Measurements from ENCODE around the gene GRIN1. TPM values are rescaled to one million over a fixed set of nuclear protein-coding genes. Genes with fewer than 3 reads are reported as not detected.

GRIN1 gene
- total and polyA plus RNA-seq, 8 donors, result 0.25 to 0.55 (median 0.31) TPM; not detected in 5

DNA sequence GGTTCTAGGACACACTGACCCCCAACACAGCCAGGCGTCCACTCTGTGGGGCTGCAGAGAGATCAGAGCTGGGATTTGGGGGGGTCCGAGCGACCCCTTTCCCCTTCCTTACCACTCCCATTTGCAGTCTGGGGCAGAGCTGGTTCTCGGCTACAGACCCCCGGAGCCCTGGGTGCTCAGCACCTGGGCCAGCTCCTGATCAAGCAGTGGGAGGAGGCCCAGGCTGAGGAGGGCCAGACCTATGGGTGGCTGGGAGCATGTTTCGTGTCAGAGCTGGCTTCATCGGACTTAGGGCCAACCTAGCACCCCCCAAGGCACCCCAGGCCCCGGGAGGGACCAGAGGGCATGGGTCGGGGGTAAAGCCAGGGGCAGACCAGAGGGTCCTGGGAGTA is 7.6 kb downstream of the GRIN1 start:
- peaks cover 0 to 3% (median 0%) of the 10 kb centered on the region in 4 donors for H3K9me3 ChIP-seq
- H3K4me1 ChIP-seq, result no peaks in the 10 kb centered on the region
- no peaks in the 10 kb centered on the region for H3K36me3 ChIP-seq
- DNase-seq, result no peak
- intact Hi-C loops (cut with DNase I; ENCODE audit: low total_unique reads), result no loop called here
- TF ChIP-seq EP300 (IDR thresholded peaks at IDR 0.05) (no peak), POLR2A (IDR thresholded peaks at IDR 0.05) (no peak)
- 55 to 64% (median 58%) methylated on average over 7 to 9 of the region's 9 CpGs for WGBS, 5 donors
- H3K4me3 ChIP-seq, result no peak overlapping the region
- peaks cover 6 to 79% (median 49%) of the 10 kb centered on the region in 3 donors for H3K27me3 ChIP-seq
- no peak overlapping the region for H3K27ac ChIP-seq

- no peak overlapping the region for H3K27ac ChIP-seq
- no peaks in the 10 kb centered on the region for H3K4me1 ChIP-seq
- 76 to 88% (median 80%) methylated on average over 26 of the region's 26 CpGs for WGBS, 5 donors
- intact Hi-C loops (cut with DNase I; ENCODE audit: low total_unique reads), result no loop called here
- peaks cover 0 to 3% (median 0%) of the 10 kb centered on the region in 4 donors for H3K9me3 ChIP-seq
- no peak for DNase-seq
- no peak overlapping the region for H3K4me3 ChIP-seq
- H3K36me3 ChIP-seq, result no peaks in the 10 kb centered on the region
- H3K27me3 ChIP-seq, result peaks cover 5 to 72% (median 41%) of the 10 kb centered on the region in 3 donors
- TF ChIP-seq EP300 (IDR thresholded peaks at IDR 0.05), result no peak
These were observed 8.3 kb downstream of the GRIN1 start for GRCh38 chr9:137147091-137147792.

GRCh38 chr9:137147793-137148160 is 8.8 kb downstream of the GRIN1 start:
- DNase-seq, result no peak
- H3K4me1 ChIP-seq, result no peaks in the 10 kb centered on the region
- 18 to 29% (median 24%) methylated on average over 22 to 24 of the region's 24 CpGs for WGBS, 5 donors
- H3K36me3 ChIP-seq, result no peaks in the 10 kb centered on the region
- peaks cover 0 to 3% (median 0%) of the 10 kb centered on the region in 4 donors for H3K9me3 ChIP-seq
- no peak overlapping the region for H3K4me3 ChIP-seq
- no peak overlapping the region for H3K27ac ChIP-seq
- H3K27me3 ChIP-seq, result peaks cover 3 to 66% (median 36%) of the 10 kb centered on the region in 3 donors
- intact Hi-C loops (cut with DNase I; ENCODE audit: low total_unique reads), result no loop called here
- TF ChIP-seq, protein P1, sequence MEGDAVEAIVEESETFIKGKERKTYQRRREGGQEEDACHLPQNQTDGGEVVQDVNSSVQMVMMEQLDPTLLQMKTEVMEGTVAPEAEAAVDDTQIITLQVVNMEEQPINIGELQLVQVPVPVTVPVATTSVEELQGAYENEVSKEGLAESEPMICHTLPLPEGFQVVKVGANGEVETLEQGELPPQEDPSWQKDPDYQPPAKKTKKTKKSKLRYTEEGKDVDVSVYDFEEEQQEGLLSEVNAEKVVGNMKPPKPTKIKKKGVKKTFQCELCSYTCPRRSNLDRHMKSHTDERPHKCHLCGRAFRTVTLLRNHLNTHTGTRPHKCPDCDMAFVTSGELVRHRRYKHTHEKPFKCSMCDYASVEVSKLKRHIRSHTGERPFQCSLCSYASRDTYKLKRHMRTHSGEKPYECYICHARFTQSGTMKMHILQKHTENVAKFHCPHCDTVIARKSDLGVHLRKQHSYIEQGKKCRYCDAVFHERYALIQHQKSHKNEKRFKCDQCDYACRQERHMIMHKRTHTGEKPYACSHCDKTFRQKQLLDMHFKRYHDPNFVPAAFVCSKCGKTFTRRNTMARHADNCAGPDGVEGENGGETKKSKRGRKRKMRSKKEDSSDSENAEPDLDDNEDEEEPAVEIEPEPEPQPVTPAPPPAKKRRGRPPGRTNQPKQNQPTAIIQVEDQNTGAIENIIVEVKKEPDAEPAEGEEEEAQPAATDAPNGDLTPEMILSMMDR (IDR thresholded peaks at IDR 0.05), result no peak
- TF ChIP-seq EP300 (IDR thresholded peaks at IDR 0.05) (no peak), POLR2AphosphoS5 (IDR thresholded peaks at IDR 0.05) (no peak), POLR2A (IDR thresholded peaks at IDR 0.05) (no peak)

GRCh38 chr9:137148242-137148641 is 9.3 kb downstream of the GRIN1 start:
- intact Hi-C loops (cut with DNase I; ENCODE audit: low total_unique reads), result no loop called here
- WGBS, 5 donors, result 67 to 75% (median 69%) methylated on average over 15 to 27 of the region's 27 CpGs
- Histone ChIP-seq H3K27me3 (peaks cover 3 to 62% (median 31%) of the 10 kb centered on the region in 3 donors), H3K4me3 (no peak overlapping the region), H3K4me1 (no peaks in the 10 kb centered on the region), H3K36me3 (no peaks in the 10 kb centered on the region), H3K27ac (no peak overlapping the region), H3K9me3 (peaks cover 0 to 3% (median 0%) of the 10 kb centered on the region in 4 donors)
- DNase-seq, result no peak
- TF ChIP-seq POLR2A (IDR thresholded peaks at IDR 0.05) (no peak), POLR2AphosphoS5 (IDR thresholded peaks at IDR 0.05) (no peak), EP300 (IDR thresholded peaks at IDR 0.05) (no peak)
- TF ChIP-seq, protein P1 (IDR thresholded peaks at IDR 0.05), result no peak

DNA sequence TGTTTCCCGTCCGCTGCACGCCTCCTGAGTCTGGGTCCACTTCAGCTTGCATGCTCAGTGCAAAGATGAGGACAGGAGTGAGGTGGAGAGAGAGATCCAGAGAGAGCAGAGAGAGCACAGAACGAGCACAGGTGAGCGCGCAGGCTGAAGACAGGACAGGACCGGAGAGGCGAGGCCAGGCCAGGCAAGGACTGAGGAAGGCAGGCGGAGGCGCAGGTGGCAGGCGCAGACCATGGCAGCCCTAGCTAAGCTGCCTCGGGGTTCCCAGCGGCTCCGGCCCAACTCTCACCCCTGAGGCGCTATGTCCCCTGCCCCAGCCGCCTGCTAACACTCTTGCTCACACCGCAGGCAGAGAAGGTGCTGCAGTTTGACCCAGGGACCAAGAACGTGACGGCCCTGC is 9.7 kb downstream of the GRIN1 start:
- no peak for DNase-seq
- TF ChIP-seq EP300 (IDR thresholded peaks at IDR 0.05) (no peak), POLR2AphosphoS5 (IDR thresholded peaks at IDR 0.05) (no peak), POLR2A (IDR thresholded peaks at IDR 0.05) (no peak)
- TF ChIP-seq, protein P1 (IDR thresholded peaks at IDR 0.05), result no peak
- intact Hi-C loops (cut with DNase I; ENCODE audit: low total_unique reads), result no loop called here
- Histone ChIP-seq H3K36me3 (no peaks in the 10 kb centered on the region), H3K4me1 (no peaks in the 10 kb centered on the region), H3K4me3 (no peak overlapping the region), H3K27ac (no peak overlapping the region), H3K27me3 (peaks cover 3 to 61% (median 28%) of the 10 kb centered on the region in 3 donors), H3K9me3 (peaks cover 0 to 3% (median 0%) of the 10 kb centered on the region in 4 donors)
- 79 to 87% (median 83%) methylated on average over 14 to 19 of the region's 19 CpGs for WGBS, 5 donors
